H1 (cell line): Measurements from ENCODE around the gene ATG7. TPM values are rescaled to one million over a fixed set of nuclear protein-coding genes. Genes with fewer than 3 reads are reported as not detected.

ENCODE experiments used
- CTCF ChIA-PET: fragments of 300-600 bp; sonication (Branson Sonifier 250); formaldehyde crosslinking; loops from one replicate; lab custom pipeline; 2021; ENCODE audit not compliant: partially characterized antibody; lab: Charles Lee
- POLR2A ChIA-PET: fragments of 300-600 bp; sonication (Branson Sonifier 250); formaldehyde crosslinking; loops from one replicate; lab custom pipeline; 2021; ENCODE audit warnings: inconsistent platforms; ENCODE audit not compliant: partially characterized antibody; lab: Charles Lee
- DNase-seq, 2 experiments: peaks; one replicate each; pipeline versions ENCODE4 v3.0.0 to v3.0.0-alpha.2; 2010 to 2022; ENCODE audit warnings: low spot score in 2 of 2, low read depth in 1 of 2, mixed read lengths in 1 of 2
- FAIRE-seq: peaks from 2 replicates; lab custom pipeline; 2011; peaks lifted over from hg19 to GRCh38; lab: Jason Lieb, UNC
- H2AFZ ChIP-seq: 2 replicates; pipeline ENCODE4 v1.8.1; 2012; ENCODE audit warnings: low read length, inconsistent platforms
- H2AK5ac ChIP-seq: 2 replicates; pipeline ENCODE4 v1.6.1; 2013; ENCODE audit warnings: low read depth, low read length
- H2BK120ac ChIP-seq: replicated peaks from 2 replicates; pipeline ENCODE3; 2013; ENCODE audit warnings: low read depth, low read length, inconsistent platforms
- H2BK12ac ChIP-seq: 2 replicates; pipeline ENCODE4 v1.6.1; 2013; ENCODE audit warnings: low read depth, low read length
- H2BK15ac ChIP-seq: 2 replicates; pipeline ENCODE4 v1.6.1; 2013; ENCODE audit warnings: low read length
- H2BK20ac ChIP-seq: 2 replicates; pipeline ENCODE4 v1.6.1; 2013; ENCODE audit warnings: low read length
- H2BK5ac ChIP-seq: 2 replicates; pipeline ENCODE4 v1.6.1; 2013; ENCODE audit warnings: low read depth, low read length
- H3K14ac ChIP-seq: 2 replicates; pipeline ENCODE4 v1.6.1; 2013; ENCODE audit warnings: inconsistent platforms; ENCODE audit not compliant: insufficient read length
- H3K18ac ChIP-seq: 2 replicates; pipeline ENCODE4 v1.6.1; 2013; ENCODE audit warnings: low read length; ENCODE audit errors: extremely low read depth
- H3K23ac ChIP-seq: 2 replicates; pipeline ENCODE4 v1.6.1; 2013; ENCODE audit warnings: inconsistent platforms; ENCODE audit not compliant: insufficient read length
- H3K23me2 ChIP-seq: 2 replicates; pipeline ENCODE4 v1.6.1; 2013; ENCODE audit warnings: low read depth, low read length
- H3K27ac ChIP-seq: 2 replicates; pipeline ENCODE4 v1.6.1; 2011; ENCODE audit warnings: low read depth, low read length, inconsistent platforms
- H3K27me3 ChIP-seq, 4 experiments: replicated peaks in 1 of 4; 1 replicate in 1 of 4; 2 replicates in 3 of 4; pipeline versions ENCODE4 v1.6.1 to v1.8.1; 2011 to 2013; ENCODE audit warnings: low read length in 3 of 4, mild to moderate bottlenecking in 3 of 4, inconsistent platforms in 2 of 4, mixed read lengths in 2 of 4, moderate library complexity in 1 of 4; ENCODE audit not compliant: control insufficient read depth in 3 of 4, insufficient read depth in 3 of 4; ENCODE audit errors: extremely low read depth in 1 of 4
- H3K36me3 ChIP-seq, 4 experiments: 2 replicates each; pipeline versions ENCODE4 v1.6.1 to v1.8.1; 2011 to 2013; ENCODE audit warnings: mild to moderate bottlenecking in 4 of 4, low read length in 3 of 4, moderate library complexity in 2 of 4, control low read depth in 1 of 4, inconsistent platforms in 1 of 4; ENCODE audit not compliant: insufficient read depth in 4 of 4, control insufficient read depth in 2 of 4
- H3K4ac ChIP-seq: replicated peaks from 2 replicates; pipeline ENCODE3; 2013; ENCODE audit warnings: low read length, low read depth, mixed read lengths, inconsistent platforms; ENCODE audit not compliant: insufficient read length
- H3K4me1 ChIP-seq, 4 experiments: replicated peaks in 1 of 4; 1 replicate in 1 of 4; 2 replicates in 3 of 4; pipeline versions ENCODE4 v1.6.1 to v1.8.1; 2011 to 2013; ENCODE audit warnings: low read length in 3 of 4, inconsistent platforms in 2 of 4, mixed read lengths in 1 of 4; ENCODE audit not compliant: insufficient read depth in 4 of 4, control insufficient read depth in 3 of 4
- H3K4me2 ChIP-seq, 2 experiments: 2 replicates each; pipeline versions ENCODE4 v1.6.1 to v1.8.1; 2011 to 2013; ENCODE audit warnings: low read depth in 2 of 2, low read length in 2 of 2, control low read depth in 1 of 2, inconsistent platforms in 1 of 2, mild to moderate bottlenecking in 1 of 2; ENCODE audit not compliant: insufficient read depth in 1 of 2
- H3K4me3 ChIP-seq, 4 experiments: fragments of 200-600, 300-600 bp in 1 of 4; sonication (generic), shearing (Covaris generic), sonication (Bioruptor Twin) in 1 of 4; 2 replicates each; pipeline versions ENCODE4 v1.5.1 to v1.8.1; 2011 to 2016; ENCODE audit warnings: low read length in 4 of 4, low read depth in 3 of 4, control low read depth in 2 of 4, inconsistent platforms in 2 of 4, mild to moderate bottlenecking in 2 of 4, mixed read lengths in 1 of 4, moderate library complexity in 1 of 4; ENCODE audit not compliant: insufficient read depth in 2 of 4; ENCODE audit errors: extremely low read depth in 1 of 4
- H3K56ac ChIP-seq: replicated peaks from 2 replicates; pipeline ENCODE3; 2013; ENCODE audit warnings: low read depth, mild to moderate bottlenecking, mixed read lengths, low read length, inconsistent platforms; ENCODE audit not compliant: insufficient read length
- H3K79me1 ChIP-seq: 2 replicates; pipeline ENCODE4 v1.6.1; 2013; ENCODE audit warnings: low read depth, low read length, control low read depth
- H3K79me2 ChIP-seq, 2 experiments: 2 replicates each; pipeline versions ENCODE4 v1.6.1 to v1.8.1; 2012 to 2013; ENCODE audit warnings: low read length in 2 of 2, mild to moderate bottlenecking in 2 of 2, inconsistent platforms in 1 of 2; ENCODE audit not compliant: insufficient read depth in 2 of 2, control insufficient read depth in 1 of 2
- H3K9ac ChIP-seq, 4 experiments: replicated peaks in 1 of 4; 1 replicate in 1 of 4; 2 replicates in 3 of 4; pipeline versions ENCODE4 v1.6.1 to v1.8.1; 2011 to 2013; ENCODE audit warnings: low read depth in 3 of 4, low read length in 3 of 4, control low read depth in 2 of 4, mild to moderate bottlenecking in 2 of 4, moderate library complexity in 2 of 4, inconsistent platforms in 1 of 4; ENCODE audit errors: extremely low read depth in 1 of 4
- H3K9me3 ChIP-seq, 2 experiments: 2 replicates each; pipeline versions ENCODE4 v1.6.1 to v1.8.1; 2012 to 2013; ENCODE audit warnings: mild to moderate bottlenecking in 2 of 2, moderate library complexity in 2 of 2, control low read depth in 1 of 2, inconsistent platforms in 1 of 2, low read depth in 1 of 2, low read length in 1 of 2, mixed read lengths in 1 of 2; ENCODE audit not compliant: insufficient read depth in 2 of 2
- H4K20me1 ChIP-seq, 2 experiments: replicated peaks in 1 of 2; 2 replicates each; pipeline versions ENCODE3 to v1.8.1; 2011 to 2013; ENCODE audit warnings: inconsistent platforms in 2 of 2, low read length in 2 of 2, mild to moderate bottlenecking in 1 of 2; ENCODE audit not compliant: insufficient read depth in 2 of 2, control insufficient read depth in 1 of 2
- H4K5ac ChIP-seq: 2 replicates; pipeline ENCODE4 v1.6.1; 2013; ENCODE audit warnings: low read length, low read depth, mixed read lengths, inconsistent platforms; ENCODE audit not compliant: insufficient read length
- H4K8ac ChIP-seq: 2 replicates; pipeline ENCODE4 v1.8.0; 2013; ENCODE audit warnings: mild to moderate bottlenecking, moderate library complexity, low read length, inconsistent platforms; ENCODE audit not compliant: insufficient read depth; ENCODE audit errors: extremely low read depth
- H4K91ac ChIP-seq: replicated peaks from 2 replicates; pipeline ENCODE3; 2013; ENCODE audit warnings: low read length, mixed read lengths, inconsistent platforms; ENCODE audit not compliant: insufficient read length
- ATF2 ChIP-seq: IDR thresholded peaks from 2 replicates; pipeline ENCODE4 v1.6.1; 2012; ENCODE audit warnings: low read length, inconsistent platforms
- ATF3 ChIP-seq: IDR thresholded peaks from 2 replicates; pipeline ENCODE4 v1.6.1; 2011; ENCODE audit warnings: low read depth, mild to moderate bottlenecking, low read length; ENCODE audit not compliant: insufficient read depth
- BCL11A ChIP-seq, 2 experiments: IDR thresholded peaks; one replicate each; pipeline ENCODE4 v1.6.1; 2011; ENCODE audit warnings: low read depth in 2 of 2, low read length in 2 of 2, mild to moderate bottlenecking in 2 of 2
- CHD1 ChIP-seq: IDR thresholded peaks from 2 replicates; pipeline ENCODE4 v1.6.1; 2012; ENCODE audit warnings: low read depth, low read length, improper control_type of control experiment
- CREB1 ChIP-seq: IDR thresholded peaks from 2 replicates; pipeline ENCODE4 v1.6.1; 2012; ENCODE audit warnings: inconsistent platforms
- E2F6 ChIP-seq: IDR thresholded peaks from 2 replicates; pipeline ENCODE4 v1.6.1; 2012; ENCODE audit warnings: inconsistent platforms
- EGR1 ChIP-seq: IDR thresholded peaks from 2 replicates; pipeline ENCODE4 v1.6.1; 2011; ENCODE audit warnings: low read depth, low read length, borderline replicate concordance
- EP300 ChIP-seq, 2 experiments: IDR thresholded peaks; 1 replicate in 1 of 2; 2 replicates in 1 of 2; pipeline ENCODE4 v1.6.1; 2011 to 2012; ENCODE audit warnings: low read depth in 2 of 2, low read length in 2 of 2, mild to moderate bottlenecking in 2 of 2, borderline replicate concordance in 1 of 2, inconsistent platforms in 1 of 2, moderate library complexity in 1 of 2
- JUN ChIP-seq: IDR thresholded peaks from 2 replicates; pipeline ENCODE4 v1.6.1; 2011; ENCODE audit warnings: low read depth, mild to moderate bottlenecking, improper control_type of control experiment, low read length
- RFX5 ChIP-seq: IDR thresholded peaks from 2 replicates; pipeline ENCODE4 v1.6.1; 2011; ENCODE audit warnings: low read depth, low read length, improper control_type of control experiment, borderline replicate concordance
- TAF1 ChIP-seq: IDR thresholded peaks from 2 replicates; pipeline ENCODE4 v1.6.1; 2011; ENCODE audit warnings: mild to moderate bottlenecking, low read depth, low read length
- TCF12 ChIP-seq: IDR thresholded peaks from 2 replicates; pipeline ENCODE4 v1.6.1; 2011; ENCODE audit warnings: low read depth, mild to moderate bottlenecking, low read length
- TEAD4 ChIP-seq: IDR thresholded peaks from 2 replicates; pipeline ENCODE4 v1.6.1; 2012; ENCODE audit warnings: low read depth, low read length, inconsistent platforms, mixed read lengths
- polyA plus RNA-seq, 7 experiments: library from polyadenylated mRNA; depleted of rRNA in 3 of 7; stranded (reverse) in 5 of 7; unstranded in 2 of 7; fragments of >200 nt in 5 of 7; fragments of 200-250 nt in 2 of 7; gene quantifications; 1 replicate in 5 of 7; 2 replicates in 1 of 7; 4 replicates in 1 of 7; pipeline versions ENCODE4 v1.2.1 to v1.2.3, GENCODE V29; 2011 to 2013; ENCODE audit warnings: missing spikeins in 2 of 7, mixed read lengths in 2 of 7
- total RNA-seq: library from RNA; stranded (reverse); fragmentation: NEBNext Ultra II Directional; extraction: Animal tissue kit (Norgen Biotek cat#: 25700); gene quantifications from 2 replicates; pipeline ENCODE4 v1.2.1, GENCODE V29; 2021

ATG7 gene
- total and polyA plus RNA-seq, 2 of the 8 experiments (the other 6 are each of a cell fraction or from before 2014, with no cell fraction given), result 15.0 to 19.1 TPM

GRCh38 chr3:11507719-11508118 is 235.5 kb downstream of the ATG7 start:
- FAIRE-seq (no peak), DNase-seq (peak in 1 of 2 experiments; percentile 10)
- H3K4me2 ChIP-seq, result no peak overlapping the region
- H4K91ac ChIP-seq, result no peak overlapping the region
- H2BK5ac ChIP-seq, result no peak overlapping the region
- no peaks in the 10 kb centered on the region for H3K79me1 ChIP-seq
- H3K23ac ChIP-seq, result no peak overlapping the region
- no peaks in the 10 kb centered on the region for H3K27me3 ChIP-seq
- H2BK12ac ChIP-seq, result no peak overlapping the region
- H3K4me3 ChIP-seq, result no peak overlapping the region
- no peak overlapping the region for H3K4ac ChIP-seq
- no peak overlapping the region for H4K8ac ChIP-seq
- H2AK5ac ChIP-seq, result no peak overlapping the region
- H3K14ac ChIP-seq, result no peak overlapping the region
- H3K18ac ChIP-seq, result no peak overlapping the region
- no peak overlapping the region for H3K56ac ChIP-seq
- H3K4me1 ChIP-seq, result peaks cover 2 to 14% (median 5%) of the 10 kb centered on the region in 4 experiments; a peak in 6 of 7 replicates
- H3K36me3 ChIP-seq, result no peaks in the 10 kb centered on the region
- H2BK120ac ChIP-seq, result no peak overlapping the region
- H2BK15ac ChIP-seq, result no peak overlapping the region
- H2BK20ac ChIP-seq, result no peak overlapping the region
- no peak overlapping the region for H3K9ac ChIP-seq
- H3K27ac ChIP-seq, result no peak overlapping the region
- POLR2A ChIA-PET, result interaction anchor here (0.7 kb wide), 1 partner anchor 9 kb away, joined by 3 read pairs; no protein-coding TSS in a partner anchor
- H3K23me2 ChIP-seq, result no peaks in the 10 kb centered on the region
- H3K79me2 ChIP-seq, result no peaks in the 10 kb centered on the region
- H3K9me3 ChIP-seq, result peaks cover 4% of the 10 kb centered on the region in 2 experiments; a peak in 1 of 4 replicates
- H2AFZ ChIP-seq, result no peak overlapping the region
- no peaks in the 10 kb centered on the region for H4K20me1 ChIP-seq
- no peak overlapping the region for H4K5ac ChIP-seq
- CTCF ChIA-PET, result interaction anchor here (1.3 kb wide), 1 partner anchor 14 kb away, joined by 3 read pairs; no protein-coding TSS in a partner anchor
- TF ChIP-seq RFX5, result no peak
- TF ChIP-seq JUN, result no peak
- no peak for TF ChIP-seq ATF3
- TF ChIP-seq ATF2, result no peak
- TF ChIP-seq EGR1, result no peak
- no peak for TF ChIP-seq EP300 (IDR thresholded peaks at IDR 0.05; ENCODE audit: borderline replicate concordance in 1 of 2, low read depth in 2 of 2, low read length in 2 of 2)
- no peak for TF ChIP-seq BCL11A (IDR thresholded peaks at IDR 0.05; ENCODE audit: low read depth in 2 of 2, low read length in 2 of 2)
- no peak for TF ChIP-seq E2F6
- TF ChIP-seq TAF1, result no peak
- TF ChIP-seq TEAD4, result no peak
- TF ChIP-seq CREB1, result no peak
- TF ChIP-seq TCF12, result no peak
- no peak for TF ChIP-seq CHD1
